WTC11 (cell line): Measurements from ENCODE around the gene RAB7A. TPM values are rescaled to one million over a fixed set of nuclear protein-coding genes. Genes with fewer than 3 reads are reported as not detected.

Experiments used
- ATAC-seq: fragments of 200-7000 bp; cut with Tn5 transposase; 2 replicates; pipeline ENCODE4 v1.10.0; 2021; ENCODE audit warnings: mild to moderate bottlenecking, moderate library complexity
- CTCF ChIA-PET: fragments of 300-600 bp; sonication (Branson Sonifier 250); formaldehyde crosslinking; loops from one replicate; lab custom pipeline; 2021; ENCODE audit warnings: antibody characterized with exemption; lab: Charles Lee
- POLR2A ChIA-PET: fragments of 350-600 bp; sonication (Branson Sonifier 250); formaldehyde crosslinking; loops from one replicate; lab custom pipeline; 2021; ENCODE audit warnings: antibody characterized with exemption; lab: Charles Lee
- DNase-seq: peaks from one replicate; pipeline ENCODE4 v3.0.0; 2021; ENCODE audit warnings: low spot score
- H3K27ac Mint-ChIP-seq: 2 replicates; pipeline ENCODE4 v1.8.0; 2021; ENCODE audit warnings: mixed read lengths
- H3K27me3 Mint-ChIP-seq: 2 replicates; pipeline ENCODE4 v1.8.0; 2021; ENCODE audit warnings: low read depth, mild to moderate bottlenecking, moderate library complexity, mixed read lengths
- H3K36me3 Mint-ChIP-seq: 2 replicates; pipeline ENCODE4 v1.8.0; 2021; ENCODE audit warnings: mixed read lengths
- H3K4me1 Mint-ChIP-seq: 2 replicates; pipeline ENCODE4 v1.8.0; 2022; ENCODE audit warnings: mixed read lengths
- H3K4me3 Mint-ChIP-seq: 2 replicates; pipeline ENCODE4 v1.8.0; 2021; ENCODE audit warnings: mild to moderate bottlenecking, moderate library complexity, mixed read lengths
- H3K9me3 Mint-ChIP-seq: 2 replicates; pipeline ENCODE4 v1.8.0; 2021; ENCODE audit warnings: mixed read lengths
- ATF1 ChIP-seq: sonication (generic); formaldehyde crosslinking; IDR thresholded peaks from 2 replicates; pipeline ENCODE4 v1.8.1; 2023; ENCODE audit warnings: mild to moderate bottlenecking, moderate library complexity, missing genetic modification reagents
- ATF6 ChIP-seq: sonication (generic); formaldehyde crosslinking; IDR thresholded peaks from 2 replicates; pipeline ENCODE4 v1.8.1; 2023; ENCODE audit warnings: mild to moderate bottlenecking, missing genetic modification reagents
- CREM ChIP-seq: sonication (generic); formaldehyde crosslinking; IDR thresholded peaks from 2 replicates; pipeline ENCODE4 v1.8.1; 2022; ENCODE audit warnings: mild to moderate bottlenecking, missing genetic modification reagents, moderate library complexity
- EMX1 ChIP-seq: fragments of 250-450 bp; sonication (Bioruptor Pico); IDR thresholded peaks from 2 replicates; pipeline ENCODE4 v1.8.0; 2021; ENCODE audit warnings: mild to moderate bottlenecking
- ESRRA ChIP-seq: sonication (generic); formaldehyde crosslinking; IDR thresholded peaks from 2 replicates; pipeline ENCODE4 v1.8.1; 2022; ENCODE audit warnings: mild to moderate bottlenecking, missing genetic modification reagents, borderline replicate concordance
- FOXP1 ChIP-seq: sonication (generic); formaldehyde crosslinking; IDR thresholded peaks from 2 replicates; pipeline ENCODE4 v1.8.0; 2022; ENCODE audit warnings: missing genetic modification reagents, mild to moderate bottlenecking, moderate library complexity, borderline replicate concordance
- GRHL2 ChIP-seq: fragments of 250-450 bp; sonication (Bioruptor Pico); IDR thresholded peaks from 2 replicates; pipeline ENCODE4 v1.8.0; 2022; ENCODE audit warnings: mild to moderate bottlenecking, moderate library complexity; ENCODE audit not compliant: insufficient replicate concordance, severe bottlenecking
- IRF2 ChIP-seq: sonication (generic); formaldehyde crosslinking; IDR thresholded peaks from 2 replicates; pipeline ENCODE4 v1.8.0; 2022; ENCODE audit warnings: low read depth, missing genetic modification reagents, borderline replicate concordance
- JUN ChIP-seq: sonication (generic); formaldehyde crosslinking; IDR thresholded peaks from 2 replicates; pipeline ENCODE4 v1.8.0; 2023; ENCODE audit warnings: mild to moderate bottlenecking, missing genetic modification reagents
- MXD4 ChIP-seq: fragments of 250-450 bp; sonication (Bioruptor Pico); IDR thresholded peaks from 2 replicates; pipeline ENCODE4 v1.8.0; 2021; ENCODE audit warnings: mild to moderate bottlenecking, moderate library complexity, borderline replicate concordance
- NFATC4 ChIP-seq: fragments of 250-450 bp; sonication (Bioruptor Pico); IDR thresholded peaks from 2 replicates; pipeline ENCODE4 v1.9.0; 2021; ENCODE audit warnings: mild to moderate bottlenecking
- NR2C2 ChIP-seq: sonication (generic); formaldehyde crosslinking; IDR thresholded peaks from 2 replicates; pipeline ENCODE4 v1.8.0; 2022; ENCODE audit warnings: mild to moderate bottlenecking, missing genetic modification reagents
- OVOL2 ChIP-seq: fragments of 250-450 bp; sonication (Bioruptor Pico); IDR thresholded peaks from 2 replicates; pipeline ENCODE4 v1.9.0; 2021; ENCODE audit warnings: mild to moderate bottlenecking, borderline replicate concordance
- TCF7 ChIP-seq: sonication (generic); formaldehyde crosslinking; IDR thresholded peaks from 2 replicates; pipeline ENCODE4 v1.8.0; 2022; ENCODE audit warnings: mild to moderate bottlenecking, low read depth, missing genetic modification reagents, moderate library complexity
- TEAD1 ChIP-seq: sonication (generic); formaldehyde crosslinking; IDR thresholded peaks from 2 replicates; pipeline ENCODE4 v1.8.0; 2022; ENCODE audit warnings: mild to moderate bottlenecking, missing genetic modification reagents
- ZMAT4 ChIP-seq: fragments of 250-450 bp; sonication (Bioruptor Pico); IDR thresholded peaks from 2 replicates; pipeline ENCODE4 v1.9.0; 2021; ENCODE audit warnings: mild to moderate bottlenecking
- ZNF423 ChIP-seq: fragments of 250-450 bp; sonication (Bioruptor Pico); IDR thresholded peaks from 2 replicates; pipeline ENCODE4 v2.1.2; 2022; ENCODE audit warnings: mild to moderate bottlenecking, moderate library complexity
- total RNA-seq: library from RNA; stranded (reverse); gene quantifications from 3 replicates; pipeline ENCODE4 v1.2.3, GENCODE V29; 2021
- TF ChIP-seq, protein P1 (sequence below): sonication (generic); formaldehyde crosslinking; IDR thresholded peaks from 2 replicates; pipeline ENCODE4 v1.8.1; 2022; ENCODE audit warnings: missing genetic modification reagents, borderline replicate concordance
- TF ChIP-seq, protein P2 (sequence below): sonication (generic); formaldehyde crosslinking; conservative IDR thresholded peaks from 2 replicates; pipeline ENCODE4 v1.8.1; 2023; ENCODE audit warnings: mild to moderate bottlenecking, low read depth, missing genetic modification reagents, moderate library complexity
- TF ChIP-seq, protein P3 (sequence below): fragments of 250-450 bp; sonication (Bioruptor Pico); IDR thresholded peaks from 2 replicates; pipeline ENCODE4 v1.9.0; 2021; ENCODE audit warnings: mild to moderate bottlenecking, borderline replicate concordance

The RAB7A gene
- total RNA-seq, 1 experiment from 2014 or later, result 184 TPM

- no peak overlapping the region for H3K4me3 Mint-ChIP-seq
- CTCF ChIA-PET, result interaction anchor here (1.1 kb wide), 1 partner anchor 103 kb away, joined by 5 read pairs; no protein-coding TSS in a partner anchor
- ATAC-seq (no peak), DNase-seq (no peak)
- H3K27me3 Mint-ChIP-seq, result no peaks in the 10 kb centered on the region
- peak overlapping the region; percentile 4; the same call in 1 of the 2 replicates for H3K27ac Mint-ChIP-seq
- TF ChIP-seq, protein P1, sequence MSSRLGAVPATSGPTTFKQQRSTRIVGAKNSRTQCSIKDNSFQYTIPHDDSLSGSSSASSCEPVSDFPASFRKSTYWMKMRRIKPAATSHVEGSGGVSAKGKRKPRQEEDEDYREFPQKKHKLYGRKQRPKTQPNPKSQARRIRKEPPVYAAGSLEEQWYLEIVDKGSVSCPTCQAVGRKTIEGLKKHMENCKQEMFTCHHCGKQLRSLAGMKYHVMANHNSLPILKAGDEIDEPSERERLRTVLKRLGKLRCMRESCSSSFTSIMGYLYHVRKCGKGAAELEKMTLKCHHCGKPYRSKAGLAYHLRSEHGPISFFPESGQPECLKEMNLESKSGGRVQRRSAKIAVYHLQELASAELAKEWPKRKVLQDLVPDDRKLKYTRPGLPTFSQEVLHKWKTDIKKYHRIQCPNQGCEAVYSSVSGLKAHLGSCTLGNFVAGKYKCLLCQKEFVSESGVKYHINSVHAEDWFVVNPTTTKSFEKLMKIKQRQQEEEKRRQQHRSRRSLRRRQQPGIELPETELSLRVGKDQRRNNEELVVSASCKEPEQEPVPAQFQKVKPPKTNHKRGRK, result no peak
- TF ChIP-seq GRHL2 (CRISPR knock-in tag), result no peak
- TF ChIP-seq, protein P2, sequence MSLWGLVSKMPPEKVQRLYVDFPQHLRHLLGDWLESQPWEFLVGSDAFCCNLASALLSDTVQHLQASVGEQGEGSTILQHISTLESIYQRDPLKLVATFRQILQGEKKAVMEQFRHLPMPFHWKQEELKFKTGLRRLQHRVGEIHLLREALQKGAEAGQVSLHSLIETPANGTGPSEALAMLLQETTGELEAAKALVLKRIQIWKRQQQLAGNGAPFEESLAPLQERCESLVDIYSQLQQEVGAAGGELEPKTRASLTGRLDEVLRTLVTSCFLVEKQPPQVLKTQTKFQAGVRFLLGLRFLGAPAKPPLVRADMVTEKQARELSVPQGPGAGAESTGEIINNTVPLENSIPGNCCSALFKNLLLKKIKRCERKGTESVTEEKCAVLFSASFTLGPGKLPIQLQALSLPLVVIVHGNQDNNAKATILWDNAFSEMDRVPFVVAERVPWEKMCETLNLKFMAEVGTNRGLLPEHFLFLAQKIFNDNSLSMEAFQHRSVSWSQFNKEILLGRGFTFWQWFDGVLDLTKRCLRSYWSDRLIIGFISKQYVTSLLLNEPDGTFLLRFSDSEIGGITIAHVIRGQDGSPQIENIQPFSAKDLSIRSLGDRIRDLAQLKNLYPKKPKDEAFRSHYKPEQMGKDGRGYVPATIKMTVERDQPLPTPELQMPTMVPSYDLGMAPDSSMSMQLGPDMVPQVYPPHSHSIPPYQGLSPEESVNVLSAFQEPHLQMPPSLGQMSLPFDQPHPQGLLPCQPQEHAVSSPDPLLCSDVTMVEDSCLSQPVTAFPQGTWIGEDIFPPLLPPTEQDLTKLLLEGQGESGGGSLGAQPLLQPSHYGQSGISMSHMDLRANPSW (CRISPR knock-in tag), result no peak
- no peak for TF ChIP-seq FOXP1 (CRISPR knock-in tag)
- TF ChIP-seq ESRRA, result no peak
- TF ChIP-seq EMX1 (CRISPR knock-in tag), result no peak
- no peak for TF ChIP-seq NR2C2
- TF ChIP-seq NFATC4 (CRISPR knock-in tag), result no peak
- no peak for TF ChIP-seq TCF7 (CRISPR knock-in tag)
- no peak for TF ChIP-seq ATF6 (CRISPR knock-in tag)
- TF ChIP-seq CREM (CRISPR knock-in tag), result no peak
- no peak for TF ChIP-seq MXD4 (CRISPR knock-in tag)
- TF ChIP-seq, protein P3, sequence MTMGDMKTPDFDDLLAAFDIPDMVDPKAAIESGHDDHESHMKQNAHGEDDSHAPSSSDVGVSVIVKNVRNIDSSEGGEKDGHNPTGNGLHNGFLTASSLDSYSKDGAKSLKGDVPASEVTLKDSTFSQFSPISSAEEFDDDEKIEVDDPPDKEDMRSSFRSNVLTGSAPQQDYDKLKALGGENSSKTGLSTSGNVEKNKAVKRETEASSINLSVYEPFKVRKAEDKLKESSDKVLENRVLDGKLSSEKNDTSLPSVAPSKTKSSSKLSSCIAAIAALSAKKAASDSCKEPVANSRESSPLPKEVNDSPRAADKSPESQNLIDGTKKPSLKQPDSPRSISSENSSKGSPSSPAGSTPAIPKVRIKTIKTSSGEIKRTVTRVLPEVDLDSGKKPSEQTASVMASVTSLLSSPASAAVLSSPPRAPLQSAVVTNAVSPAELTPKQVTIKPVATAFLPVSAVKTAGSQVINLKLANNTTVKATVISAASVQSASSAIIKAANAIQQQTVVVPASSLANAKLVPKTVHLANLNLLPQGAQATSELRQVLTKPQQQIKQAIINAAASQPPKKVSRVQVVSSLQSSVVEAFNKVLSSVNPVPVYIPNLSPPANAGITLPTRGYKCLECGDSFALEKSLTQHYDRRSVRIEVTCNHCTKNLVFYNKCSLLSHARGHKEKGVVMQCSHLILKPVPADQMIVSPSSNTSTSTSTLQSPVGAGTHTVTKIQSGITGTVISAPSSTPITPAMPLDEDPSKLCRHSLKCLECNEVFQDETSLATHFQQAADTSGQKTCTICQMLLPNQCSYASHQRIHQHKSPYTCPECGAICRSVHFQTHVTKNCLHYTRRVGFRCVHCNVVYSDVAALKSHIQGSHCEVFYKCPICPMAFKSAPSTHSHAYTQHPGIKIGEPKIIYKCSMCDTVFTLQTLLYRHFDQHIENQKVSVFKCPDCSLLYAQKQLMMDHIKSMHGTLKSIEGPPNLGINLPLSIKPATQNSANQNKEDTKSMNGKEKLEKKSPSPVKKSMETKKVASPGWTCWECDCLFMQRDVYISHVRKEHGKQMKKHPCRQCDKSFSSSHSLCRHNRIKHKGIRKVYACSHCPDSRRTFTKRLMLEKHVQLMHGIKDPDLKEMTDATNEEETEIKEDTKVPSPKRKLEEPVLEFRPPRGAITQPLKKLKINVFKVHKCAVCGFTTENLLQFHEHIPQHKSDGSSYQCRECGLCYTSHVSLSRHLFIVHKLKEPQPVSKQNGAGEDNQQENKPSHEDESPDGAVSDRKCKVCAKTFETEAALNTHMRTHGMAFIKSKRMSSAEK (CRISPR knock-in tag), result no peak
- TF ChIP-seq OVOL2, result no peak
- TF ChIP-seq TEAD1 (CRISPR knock-in tag), result no peak
- no peak for TF ChIP-seq JUN (CRISPR knock-in tag)
- no peak for TF ChIP-seq ZMAT4
- no peak for TF ChIP-seq ATF1 (CRISPR knock-in tag)
- TF ChIP-seq ZNF423 (CRISPR knock-in tag), result no peak
- no peak for TF ChIP-seq IRF2 (CRISPR knock-in tag)
- peaks cover 65% of the 10 kb centered on the region for H3K4me1 Mint-ChIP-seq
- H3K9me3 Mint-ChIP-seq, result no peaks in the 10 kb centered on the region
- peaks cover 4% of the 10 kb centered on the region; the same call in 1 of the 2 replicates for H3K36me3 Mint-ChIP-seq
- POLR2A ChIA-PET, result no interaction called here
Measured at GRCh38 chr3:128783774-128784173, 57.8 kb downstream of the RAB7A start.
